ENCODE measurements around the gene NUP107. TPM values are rescaled to one million over a fixed set of nuclear protein-coding genes. Genes with fewer than 3 reads are reported as not detected.

NUP107 gene
- total RNA-seq, 1 experiment from 2014 or later, result 132 TPM

- Mint-ChIP-seq H3K9me3 (no peaks in the 10 kb centered on the region), H3K36me3 (no peaks in the 10 kb centered on the region), H3K27me3 (ENCODE audit: low read depth) (no peaks in the 10 kb centered on the region), H3K4me3 (no peak overlapping the region), H3K27ac (no peak overlapping the region), H3K4me1 (peaks cover 13% of the 10 kb centered on the region)
- DNase-seq (ENCODE audit: low spot score) (no peak), ATAC-seq (no peak)
- CTCF ChIA-PET, result no interaction called here
- POLR2A ChIA-PET, result no interaction called here
- TF ChIP-seq MYBL2 (CRISPR knock-in tag; IDR thresholded peaks at IDR 0.05) (no peak), ZNF232 (CRISPR knock-in tag; IDR thresholded peaks at IDR 0.05) (no peak), SMAD3 (CRISPR knock-in tag; IDR thresholded peaks at IDR 0.05; ENCODE audit: borderline replicate concordance) (no peak), ZNF425 (CRISPR knock-in tag; conservative IDR thresholded peaks at IDR 0.05) (no peak), NFYB (CRISPR knock-in tag; conservative IDR thresholded peaks at IDR 0.05; ENCODE audit: low read depth) (no peak), ZNF317 (CRISPR knock-in tag; IDR thresholded peaks at IDR 0.05; ENCODE audit: borderline replicate concordance, low read depth) (no peak), AFF4 (CRISPR knock-in tag; IDR thresholded peaks at IDR 0.05; ENCODE audit: borderline replicate concordance) (no peak), IRF2 (CRISPR knock-in tag; IDR thresholded peaks at IDR 0.05; ENCODE audit: borderline replicate concordance, low read depth) (no peak), NR1H2 (CRISPR knock-in tag; IDR thresholded peaks at IDR 0.05) (no peak), ZNF512 (CRISPR knock-in tag; IDR thresholded peaks at IDR 0.05; ENCODE audit: borderline replicate concordance) (no peak), TCF7 (CRISPR knock-in tag; IDR thresholded peaks at IDR 0.05; ENCODE audit: low read depth) (no peak), STAT6 (CRISPR knock-in tag; conservative IDR thresholded peaks at IDR 0.05; ENCODE audit: low read depth) (no peak)
These were observed 104.1 kb downstream of the NUP107 start for GRCh38 chr12:68790952-68791234.

- Mint-ChIP-seq H3K27ac (no peak overlapping the region), H3K36me3 (no peaks in the 10 kb centered on the region), H3K9me3 (no peaks in the 10 kb centered on the region), H3K27me3 (ENCODE audit: low read depth) (no peaks in the 10 kb centered on the region), H3K4me3 (no peak overlapping the region), H3K4me1 (peaks cover 12% of the 10 kb centered on the region)
- ChIA-PET POLR2A (no interaction called here), CTCF (no interaction called here)
- ATAC-seq, result no peak
- TF ChIP-seq ZNF263 (CRISPR knock-in tag; IDR thresholded peaks at IDR 0.05; ENCODE audit: low read depth), result no peak
- DNase-seq (ENCODE audit: low spot score), result no peak
These were observed 105.2 kb downstream of the NUP107 start for GRCh38 chr12:68791897-68792481.
